Measurements from ENCODE around the gene CFAP70.

The CFAP70 gene

GRCh38 chr10:73251683-73252444, 106.8 kb downstream of the CFAP70 start:
- no peak for FAIRE-seq

GRCh38 chr10:73248259-73248724, 110.4 kb downstream of the CFAP70 start:
- FAIRE-seq, result no peak

- no peak for FAIRE-seq
Measured at GRCh38 chr10:73247509-73248258, 111.0 kb downstream of the CFAP70 start.

GRCh38 chr10:73246646-73247508, 111.8 kb downstream of the CFAP70 start, which contains the start of gene DNAJC9:
TSS of gene DNAJC9 (minus strand) at chr10:73247255. CDS start at chr10:73247189, 66 bp downstream.
- peak; percentile 92 for FAIRE-seq

GRCh38 chr10:73246322-73246645, 112.4 kb downstream of the CFAP70 start:
- FAIRE-seq, result no peak

- FAIRE-seq, result no peak
Measured at GRCh38 chr10:73244866-73245477, 113.7 kb downstream of the CFAP70 start.

GRCh38 chr10:73239908-73240307, 118.8 kb downstream of the CFAP70 start:
- FAIRE-seq, result no peak

- no peak for FAIRE-seq
Measured at GRCh38 chr10:73238990-73239566, 119.6 kb downstream of the CFAP70 start.

GRCh38 chr10:73234695-73235094, 124.0 kb downstream of the CFAP70 start:
- FAIRE-seq, result no peak

GRCh38 chr10:73233883-73234282, 124.8 kb downstream of the CFAP70 start:
- FAIRE-seq, result no peak

GRCh38 chr10:73232887-73233286, 125.8 kb downstream of the CFAP70 start:
- peak; percentile 31 for FAIRE-seq

GRCh38 chr10:73229567-73229966, 129.1 kb downstream of the CFAP70 start:
- no peak for FAIRE-seq

GRCh38 chr10:73228247-73228646, 130.4 kb downstream of the CFAP70 start:
- FAIRE-seq, result no peak

- FAIRE-seq, result no peak
Measured at GRCh38 chr10:73226663-73227062, 132.0 kb downstream of the CFAP70 start.

GRCh38 chr10:73225518-73225917, 133.1 kb downstream of the CFAP70 start:
- peak; percentile 48 for FAIRE-seq

- FAIRE-seq, result peak; percentile 52
Measured at GRCh38 chr10:73220989-73221388, 137.7 kb downstream of the CFAP70 start.

- no peak for FAIRE-seq
Measured at GRCh38 chr10:73219384-73219783, 139.3 kb downstream of the CFAP70 start.

- peak; percentile 95 for FAIRE-seq
Measured at GRCh38 chr10:73218431-73219191, 140.1 kb downstream of the CFAP70 start.

GRCh38 chr10:73217628-73218027, 141.0 kb downstream of the CFAP70 start:
- no peak for FAIRE-seq

- FAIRE-seq, result no peak
Measured at GRCh38 chr10:73215749-73216148, 142.9 kb downstream of the CFAP70 start.

- FAIRE-seq, result peak; percentile 37
Measured at GRCh38 chr10:73211106-73211811, 147.4 kb downstream of the CFAP70 start.
